Metanephros (tissue), 1 donor: ENCODE results near the gene PARP1. TPM values are rescaled to one million over a fixed set of nuclear protein-coding genes. Genes with fewer than 3 reads are reported as not detected.

ENCODE experiments used
- total RNA-seq: library from RNA; depleted of rRNA; stranded (reverse); fragments of >200 nt; gene quantifications from one replicate; pipeline ENCODE4 v1.2.3, GENCODE V29; 2014

The PARP1 gene
- total RNA-seq = 100 TPM

GRCh38 chr1:226407497-226408284 lies at the start of gene PARP1:
TSS of gene PARP1 (minus strand) at chr1:226408093. CDS start at chr1:226407929, 164 bp downstream.

Other genes starting within 250 kb of the PARP1 start
- 36.1 TPM for gene ACBD3, start 221.4 kb downstream of the PARP1 start, total RNA-seq
- gene MIXL1, start 184.4 kb downstream of the PARP1 start, total RNA-seq = not detected
- 7.4 TPM for gene LIN9, start 98.9 kb downstream of the PARP1 start, total RNA-seq
- gene STUM, start 140.7 kb upstream of the PARP1 start, total RNA-seq = 0.99 TPM